Stimulated activated CD4-positive, alpha-beta T cell treated with anti-CD3 and anti-CD28 coated beads, Interleukin-1b, Interleukin-23, amount 100 ng/mL, for 48 hours (primary cell): ENCODE measurements around the gene BEX1.
"Not testable (repeated sequence)": the region's sequence is repeated elsewhere in the genome, so short reads cannot be mapped to it uniquely, and the experiment has no call there.

ENCODE experiments used
- DNase-seq: peaks from one replicate; pipeline ENCODE4 v3.0.0-alpha.2; 2020

BEX1 gene

DNA sequence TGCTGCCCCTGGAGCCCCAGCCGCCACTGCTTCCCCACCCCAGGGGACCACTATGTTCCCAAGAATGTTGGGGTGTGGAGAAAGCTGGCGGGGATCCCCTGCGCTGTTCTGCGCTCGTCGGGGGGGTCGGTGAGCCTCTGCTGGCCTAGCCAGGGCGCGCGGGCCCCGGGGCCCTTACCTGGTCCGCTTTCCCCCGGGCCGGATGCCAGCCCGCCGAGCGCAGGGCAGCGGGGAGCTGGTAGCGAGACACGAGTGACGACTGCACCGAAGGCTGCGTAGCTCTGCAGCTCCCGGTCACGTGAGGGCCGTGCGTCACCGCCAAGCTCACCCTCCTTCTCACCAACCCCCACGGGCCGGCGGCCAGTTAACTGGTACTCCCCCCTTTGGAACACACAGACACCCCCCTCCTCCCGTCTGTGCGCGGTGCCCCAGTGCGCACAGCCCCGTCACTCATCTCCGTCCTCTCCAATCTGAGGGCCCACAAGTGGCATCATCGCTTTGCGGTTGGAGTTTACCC lies at the start of gene BEX1:
Gene BEX1 (minus strand): TSS at position 254 of the 517 bp plus-strand sequence. CDS start 897 bp downstream, outside the sequence.
- peak; percentile 28 for DNase-seq

GRCh38 chrX:103109497-103109896 lies 45.5 kb upstream of the BEX1 start:
- DNase-seq, result not testable (repeated sequence)

DNA sequence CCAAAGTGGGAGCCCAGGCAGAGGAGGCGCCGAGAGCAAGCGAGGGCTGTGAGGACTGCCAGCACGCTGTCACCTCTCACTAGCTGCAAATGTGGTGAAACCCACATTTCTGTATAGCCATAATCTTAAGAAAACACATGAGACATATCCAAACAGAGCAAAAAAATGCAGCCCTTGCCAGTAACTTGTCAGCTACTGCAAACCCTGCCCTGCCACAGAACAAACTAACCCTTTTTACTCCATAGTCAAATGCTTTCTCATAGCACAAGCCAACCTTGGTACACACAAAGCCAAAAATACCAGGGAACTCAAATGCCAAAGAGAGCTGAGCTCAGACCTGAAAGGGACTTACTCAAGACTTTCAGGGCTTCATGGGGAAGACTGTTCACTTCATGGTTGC lies 43.9 kb upstream of the BEX1 start:
- DNase-seq, result no peak

GRCh38 chrX:103107227-103107737 lies 43.3 kb upstream of the BEX1 start:
- not testable (repeated sequence) for DNase-seq

- not testable (repeated sequence) for DNase-seq
These were observed 40.4 kb upstream of the BEX1 start for GRCh38 chrX:103104370-103104769.

- DNase-seq, result not testable (repeated sequence)
These were observed 39.9 kb upstream of the BEX1 start for GRCh38 chrX:103103866-103104265.

- DNase-seq, result no peak
These were observed 37.5 kb upstream of the BEX1 start for GRCh38 chrX:103101299-103102042.

- no peak for DNase-seq
These were observed 36.5 kb upstream of the BEX1 start for GRCh38 chrX:103100484-103100883.

- DNase-seq, result no peak
These were observed 35.7 kb upstream of the BEX1 start for GRCh38 chrX:103099691-103100090.

GRCh38 chrX:103098488-103098887 lies 34.5 kb upstream of the BEX1 start:
- DNase-seq, result no peak

DNA sequence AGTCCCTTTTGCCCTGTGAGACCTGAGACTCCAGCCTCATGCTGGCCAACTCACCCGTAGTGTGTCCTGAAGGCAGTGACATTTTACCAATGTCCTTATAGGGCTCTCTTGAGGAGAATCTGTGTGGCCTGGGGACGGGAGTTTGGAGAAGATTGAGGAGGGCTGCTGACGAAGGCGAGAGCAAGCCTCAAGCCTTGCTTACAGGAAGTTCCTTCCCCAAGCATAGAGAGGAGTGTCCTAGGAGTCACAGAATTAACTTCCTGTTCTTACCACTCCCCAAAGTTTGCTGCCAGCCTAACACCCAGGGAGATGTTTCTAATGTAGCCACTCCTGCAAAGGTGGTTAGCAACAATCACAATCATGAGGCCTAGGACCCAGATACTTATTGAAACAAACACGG lies 29.0 kb upstream of the BEX1 start, which contains the start of gene NXF3:
Gene NXF3 (minus strand): TSS at position 202 of the 400 bp plus-strand sequence. CDS start 120 bp downstream, at position 82.
- no peak for DNase-seq

DNA sequence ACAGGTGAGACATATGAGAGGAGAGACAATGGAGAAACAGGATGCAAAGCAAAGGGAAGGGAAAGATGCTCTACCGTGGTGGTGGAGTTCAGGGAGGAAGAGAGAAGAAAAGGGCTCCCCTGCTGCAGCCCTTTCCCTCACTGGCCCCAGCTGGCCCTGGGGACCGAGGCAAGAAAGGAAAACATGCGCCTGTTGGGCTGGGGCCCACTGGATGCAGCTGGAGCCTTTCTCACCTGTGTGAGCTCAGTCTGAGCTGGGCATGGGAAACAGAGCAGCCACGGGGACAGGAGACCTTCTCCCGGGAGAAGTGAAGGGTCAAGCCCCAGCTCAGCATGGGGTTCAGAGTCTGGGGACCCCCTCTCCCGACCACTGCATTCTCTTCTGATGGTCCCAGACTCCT lies 17.1 kb upstream of the BEX1 start:
- DNase-seq, result no peak

GRCh38 chrX:103073467-103073866 lies 9.5 kb upstream of the BEX1 start:
- DNase-seq, result no peak

- no peak for DNase-seq
These were observed 2.6 kb upstream of the BEX1 start for GRCh38 chrX:103066606-103067005.

GRCh38 chrX:103063191-103063845 lies 653 bp downstream of the BEX1 start:
- DNase-seq, result no peak

DNA sequence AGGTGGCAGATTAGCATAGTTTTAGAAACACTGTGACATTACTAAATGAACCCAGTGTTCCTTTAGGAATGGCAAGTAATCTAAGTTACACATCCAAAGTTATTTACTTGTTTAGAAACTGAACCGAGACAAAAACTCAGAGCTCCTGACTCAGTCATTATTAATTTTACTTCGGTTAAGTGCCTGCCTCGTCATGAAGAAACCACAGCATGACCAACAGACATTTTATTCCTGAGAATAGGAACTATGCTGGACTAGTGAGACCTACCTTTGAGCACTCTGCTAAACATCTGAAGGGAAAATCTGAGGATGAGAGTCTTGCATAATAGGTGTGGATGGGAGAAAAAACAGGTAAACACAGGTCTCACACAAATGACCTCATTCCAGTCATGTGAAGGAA lies 2.5 kb downstream of the BEX1 start:
- no peak for DNase-seq

GRCh38 chrX:103056902-103057301 lies 7.1 kb downstream of the BEX1 start:
- DNase-seq, result no peak

GRCh38 chrX:103052625-103053024 lies 11.3 kb downstream of the BEX1 start:
- DNase-seq, result no peak

DNA sequence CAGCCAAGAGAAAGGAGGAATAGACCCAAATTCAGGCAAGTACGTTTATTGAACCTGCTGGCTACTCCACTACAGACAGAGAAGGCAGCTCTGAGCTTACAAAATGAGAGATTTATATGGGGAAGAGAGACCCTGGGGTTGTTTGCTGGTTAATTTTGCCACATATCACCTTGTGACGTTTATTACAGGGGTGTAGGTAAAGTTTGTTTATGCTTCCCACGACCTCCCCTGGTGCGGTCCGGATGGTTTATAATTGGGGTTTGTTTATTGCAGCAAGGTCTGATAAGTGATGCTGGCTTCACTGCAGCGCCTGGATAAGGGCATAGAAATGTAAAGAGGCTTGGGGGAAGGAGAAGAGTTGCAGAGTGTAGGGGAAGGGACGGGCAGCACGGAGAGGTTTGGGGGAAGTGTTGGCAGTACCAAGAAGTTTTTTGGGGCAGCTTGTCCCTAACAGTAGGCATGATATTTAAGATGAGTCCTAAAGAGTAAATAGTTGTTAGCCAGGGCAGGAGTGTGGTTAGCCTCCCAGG lies 12.6 kb downstream of the BEX1 start:
- DNase-seq, result no peak

- not testable (repeated sequence) for DNase-seq
These were observed 30.6 kb downstream of the BEX1 start for GRCh38 chrX:103033371-103033770.

- no peak for DNase-seq
These were observed 46.4 kb downstream of the BEX1 start for GRCh38 chrX:103017542-103017941.

DNA sequence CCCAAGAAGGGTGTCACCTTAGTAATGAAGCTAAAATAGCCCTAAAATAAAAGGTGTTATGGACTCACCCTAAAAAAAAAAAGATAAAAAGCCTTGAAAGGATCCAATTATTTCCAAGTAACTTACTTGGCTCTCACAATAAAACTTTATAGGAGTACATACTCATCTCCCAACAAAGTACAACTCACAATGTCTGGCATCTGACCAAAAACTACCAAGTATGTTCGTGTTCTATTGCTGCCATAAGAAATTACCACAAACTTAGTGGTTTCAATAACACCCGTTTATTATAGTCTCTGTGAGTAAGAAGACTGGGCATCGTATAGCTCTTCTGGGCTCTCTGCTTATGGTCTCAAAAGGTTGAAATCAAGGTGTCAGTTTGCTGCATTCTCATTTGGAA lies 51.0 kb downstream of the BEX1 start:
- no peak for DNase-seq
